ENCODE measurements around the gene VIPR2.

DNA sequence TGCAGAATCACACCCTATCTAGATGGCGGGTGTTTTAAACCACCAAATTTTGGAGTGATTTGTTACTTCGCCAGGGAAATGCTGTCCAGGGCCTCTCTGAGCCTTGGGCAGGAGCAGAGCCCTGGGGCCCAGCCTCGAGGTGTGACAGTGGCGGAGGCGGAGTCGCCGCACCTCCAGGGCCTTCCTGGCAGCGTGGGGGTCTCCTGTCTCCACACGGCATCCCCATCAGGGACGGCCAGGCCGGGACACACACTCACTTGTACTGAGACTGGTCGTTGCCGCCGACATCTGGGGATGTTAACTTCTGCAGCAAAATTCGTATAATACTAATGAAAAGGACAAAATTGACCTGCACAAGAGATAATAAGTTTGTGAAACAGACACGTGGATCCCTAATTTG, 110.7 kb downstream of the VIPR2 start:
- TF ChIP-seq, protein P1, sequence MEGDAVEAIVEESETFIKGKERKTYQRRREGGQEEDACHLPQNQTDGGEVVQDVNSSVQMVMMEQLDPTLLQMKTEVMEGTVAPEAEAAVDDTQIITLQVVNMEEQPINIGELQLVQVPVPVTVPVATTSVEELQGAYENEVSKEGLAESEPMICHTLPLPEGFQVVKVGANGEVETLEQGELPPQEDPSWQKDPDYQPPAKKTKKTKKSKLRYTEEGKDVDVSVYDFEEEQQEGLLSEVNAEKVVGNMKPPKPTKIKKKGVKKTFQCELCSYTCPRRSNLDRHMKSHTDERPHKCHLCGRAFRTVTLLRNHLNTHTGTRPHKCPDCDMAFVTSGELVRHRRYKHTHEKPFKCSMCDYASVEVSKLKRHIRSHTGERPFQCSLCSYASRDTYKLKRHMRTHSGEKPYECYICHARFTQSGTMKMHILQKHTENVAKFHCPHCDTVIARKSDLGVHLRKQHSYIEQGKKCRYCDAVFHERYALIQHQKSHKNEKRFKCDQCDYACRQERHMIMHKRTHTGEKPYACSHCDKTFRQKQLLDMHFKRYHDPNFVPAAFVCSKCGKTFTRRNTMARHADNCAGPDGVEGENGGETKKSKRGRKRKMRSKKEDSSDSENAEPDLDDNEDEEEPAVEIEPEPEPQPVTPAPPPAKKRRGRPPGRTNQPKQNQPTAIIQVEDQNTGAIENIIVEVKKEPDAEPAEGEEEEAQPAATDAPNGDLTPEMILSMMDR (IDR thresholded peaks at IDR 0.05): no peak
- no peak for TF ChIP-seq POLR2AphosphoS5 (IDR thresholded peaks at IDR 0.05)
- TF ChIP-seq EP300 (IDR thresholded peaks at IDR 0.05; ENCODE audit: low read depth): no peak
- no peak for TF ChIP-seq POLR2A (IDR thresholded peaks at IDR 0.05)
